Measurements from ENCODE around the gene PRR12.

The PRR12 gene

GRCh38 chr19:49590971-49591730 lies at the start of gene PRR12:
Gene PRR12 (plus strand): TSS chr19:49591182. CDS start chr19:49591655, 473 bp downstream.
- DNase-seq, result no peak

GRCh38 chr19:49541914-49542313 lies 49.1 kb upstream of the PRR12 start:
- no peak for DNase-seq

GRCh38 chr19:49542446-49542845 lies 48.5 kb upstream of the PRR12 start:
- no peak for DNase-seq

GRCh38 chr19:49543032-49543431 lies 48.0 kb upstream of the PRR12 start:
- DNase-seq, result no peak

GRCh38 chr19:49544154-49544553 lies 46.8 kb upstream of the PRR12 start:
- no peak for DNase-seq

- DNase-seq, result peak; percentile 86
These were observed 44.0 kb upstream of the PRR12 start for GRCh38 chr19:49546825-49547565.

- no peak for DNase-seq
These were observed 41.9 kb upstream of the PRR12 start for GRCh38 chr19:49549045-49549444.

- no peak for DNase-seq
These were observed 39.5 kb upstream of the PRR12 start for GRCh38 chr19:49551531-49551930.

- no peak for DNase-seq
These were observed 38.2 kb upstream of the PRR12 start for GRCh38 chr19:49552749-49553148.

- peak; percentile 22 for DNase-seq
These were observed 37.3 kb upstream of the PRR12 start for GRCh38 chr19:49553451-49554271.

GRCh38 chr19:49554701-49555181 lies 36.2 kb upstream of the PRR12 start:
- DNase-seq, result no peak

GRCh38 chr19:49555600-49556411 lies 35.2 kb upstream of the PRR12 start:
- no peak for DNase-seq

GRCh38 chr19:49556412-49557398 lies 34.3 kb upstream of the PRR12 start:
- DNase-seq, result no peak

GRCh38 chr19:49557641-49558325 lies 33.2 kb upstream of the PRR12 start:
- DNase-seq, result no peak

- no peak for DNase-seq
These were observed 32.4 kb upstream of the PRR12 start for GRCh38 chr19:49558591-49558990.

- no peak for DNase-seq
These were observed 31.5 kb upstream of the PRR12 start for GRCh38 chr19:49559443-49559842.

- no peak for DNase-seq
These were observed 31.1 kb upstream of the PRR12 start for GRCh38 chr19:49559928-49560327.

GRCh38 chr19:49560358-49560900 lies 30.6 kb upstream of the PRR12 start:
- no peak for DNase-seq

- no peak for DNase-seq
These were observed 26.4 kb upstream of the PRR12 start for GRCh38 chr19:49564616-49565045.

GRCh38 chr19:49565261-49565660 lies 25.7 kb upstream of the PRR12 start:
- DNase-seq, result no peak
